GM12878 (cell line): ENCODE measurements around the gene WDR64.

Experiments used
- CTCF ChIP-seq, 3 experiments: IDR thresholded peaks in 2 of 3; conservative IDR thresholded peaks in 1 of 3; 2 replicates each; pipeline ENCODE4 v1.5.1; 2011; ENCODE audit warnings: low read depth in 3 of 3, low read length in 3 of 3, mild to moderate bottlenecking in 3 of 3, control low read depth in 2 of 3, moderate library complexity in 2 of 3, inconsistent platforms in 1 of 3, mixed read lengths in 1 of 3; ENCODE audit not compliant: control insufficient read depth in 2 of 3, insufficient read depth in 1 of 3; ENCODE audit errors: extremely low read depth in 1 of 3
- EZH2 ChIP-seq: IDR thresholded peaks from 2 replicates; pipeline ENCODE4 v1.6.1; 2012; ENCODE audit warnings: low read depth, mild to moderate bottlenecking, control low read depth, inconsistent platforms, low read length, borderline replicate concordance; ENCODE audit not compliant: control insufficient read depth
- FOS ChIP-seq: IDR thresholded peaks from 3 replicates; pipeline ENCODE4 v1.6.1; 2011; ENCODE audit warnings: borderline replicate concordance; ENCODE audit not compliant: insufficient read length; ENCODE audit errors: extremely low read depth
- POLR2A ChIP-seq: IDR thresholded peaks from 2 replicates; pipeline ENCODE4 v1.6.1; 2011; ENCODE audit warnings: low read depth, mild to moderate bottlenecking, low read length
- POLR2AphosphoS5 ChIP-seq: IDR thresholded peaks from 2 replicates; pipeline ENCODE4 v1.6.1; 2011; ENCODE audit warnings: mild to moderate bottlenecking, low read length, inconsistent platforms
- REST ChIP-seq: IDR thresholded peaks from 2 replicates; pipeline ENCODE4 v1.6.1; 2012; ENCODE audit warnings: mild to moderate bottlenecking, low read depth, low read length

- TF ChIP-seq FOS (no peak), CTCF (IDR thresholded peaks at IDR 0.05 in 2 of 3, conservative IDR thresholded peaks at IDR 0.05 in 1 of 3; ENCODE audit: control insufficient read depth in 2 of 3, extremely low read depth in 1 of 3, insufficient read depth in 1 of 3, low read depth in 3 of 3, low read length in 3 of 3) (no peak), POLR2AphosphoS5 (no peak), POLR2A (no peak), EZH2 (no peak), REST (no peak)
Measured at GRCh38 chr1:241624935-241625334, 27.1 kb upstream of the WDR64 start.
